B cell (primary cell): Measurements from ENCODE around the gene ZNF831. TPM values are rescaled to one million over a fixed set of nuclear protein-coding genes. Genes with fewer than 3 reads are reported as not detected.

Source experiments
- ATAC-seq: fragments of 200-7000 bp; cut with Tn5 transposase; one replicate; pipeline ENCODE4 v1.10.0; 2021; ENCODE audit warnings: low read depth, mild to moderate bottlenecking, moderate number of reproducible peaks, moderate library complexity
- CTCF ChIA-PET: fragments of 350-600 bp; sonication (Branson Sonifier 250); formaldehyde crosslinking; loops from one replicate; lab custom pipeline; 2021; ENCODE audit warnings: antibody characterized with exemption, inconsistent platforms; lab: Charles Lee
- POLR2A ChIA-PET: fragments of 350-600 bp; sonication (Branson Sonifier 250); formaldehyde crosslinking; loops from one replicate; lab custom pipeline; 2021; ENCODE audit warnings: antibody characterized with exemption; lab: Charles Lee
- DNase-seq: peaks from one replicate; pipeline ENCODE4 v3.0.0; 2013
- H2AFZ ChIP-seq: 2 replicates; pipeline ENCODE4 v1.6.1; 2012; ENCODE audit warnings: mild to moderate bottlenecking, low read depth, low read length; ENCODE audit not compliant: insufficient read depth, poor library complexity, severe bottlenecking
- H3K27ac ChIP-seq, 2 donors: 1 replicate in 1 of 2; 2 replicates in 1 of 2; pipeline ENCODE4 v1.5.1; 2012 to 2013; ENCODE audit warnings: low read length in 2 of 2, mild to moderate bottlenecking in 2 of 2, moderate library complexity in 1 of 2
- H3K27me3 ChIP-seq, 4 experiments: fragments of 200-600 bp in 1 of 4; sonication (generic) in 1 of 4; replicated peaks in 1 of 4; 1 replicate in 2 of 4; 2 replicates in 2 of 4; pipeline versions ENCODE4 v1.6.1 to v1.7.0; 2013 to 2016; ENCODE audit warnings: low read length in 3 of 4, mild to moderate bottlenecking in 2 of 4, mixed read lengths in 1 of 4, moderate library complexity in 1 of 4; ENCODE audit not compliant: insufficient read depth in 4 of 4, control insufficient read depth in 3 of 4; ENCODE audit errors: control extremely low read depth in 1 of 4
- H3K36me3 ChIP-seq, 2 experiments: replicated peaks in 1 of 2; 1 replicate in 1 of 2; 2 replicates in 1 of 2; pipeline versions ENCODE4 v1.6.1 to v1.7.1; 2013; ENCODE audit warnings: low read length in 1 of 2; ENCODE audit not compliant: insufficient read depth in 2 of 2, control insufficient read depth in 1 of 2; ENCODE audit errors: control extremely low read depth in 1 of 2, extremely low read depth in 1 of 2
- H3K4me1 ChIP-seq, 2 donors: fragments of 200-600 bp in 1 of 2; sonication (generic) in 1 of 2; 1 replicate in 1 of 2; 2 replicates in 1 of 2; pipeline versions ENCODE4 v1.5.1 to v1.6.1; 2013 to 2017; ENCODE audit warnings: low read length in 2 of 2; ENCODE audit not compliant: control insufficient read depth in 2 of 2, insufficient read depth in 2 of 2
- H3K4me2 ChIP-seq: replicated peaks from 2 replicates; pipeline ENCODE3; 2012; ENCODE audit warnings: mild to moderate bottlenecking, low read depth, low read length; ENCODE audit not compliant: poor library complexity, severe bottlenecking
- H3K4me3 ChIP-seq, 5 experiments: fragments of 200-600 bp in 1 of 5; sonication (generic) in 1 of 5; 1 replicate in 3 of 5; 2 replicates in 2 of 5; pipeline versions ENCODE4 v1.5.1 to v1.7.0; 2011 to 2016; ENCODE audit warnings: low read length in 4 of 5, mild to moderate bottlenecking in 4 of 5, low read depth in 2 of 5, control low read depth in 1 of 5, moderate library complexity in 1 of 5; ENCODE audit not compliant: insufficient read depth in 1 of 5; ENCODE audit errors: control extremely low read depth in 1 of 5, extremely low read depth in 1 of 5
- H3K79me2 ChIP-seq: fragments of 200-600 bp; sonication (generic); one replicate; pipeline ENCODE4 v1.6.0; 2016; ENCODE audit warnings: low read length; ENCODE audit not compliant: control insufficient read depth, insufficient read depth
- H3K9ac ChIP-seq: fragments of 200-600 bp; sonication (generic); 2 replicates; pipeline ENCODE4 v1.6.1; 2017; ENCODE audit warnings: mild to moderate bottlenecking, low read length, moderate library complexity
- H3K9me3 ChIP-seq, 3 donors: one replicate each; pipeline versions ENCODE4 v1.6.1 to v1.7.1; 2013; ENCODE audit warnings: low read length in 2 of 3; ENCODE audit not compliant: control insufficient read depth in 2 of 3, insufficient read depth in 1 of 3; ENCODE audit errors: control extremely low read depth in 1 of 3
- H4K20me1 ChIP-seq: 2 replicates; pipeline ENCODE4 v1.6.0; 2012; ENCODE audit warnings: mild to moderate bottlenecking, low read length; ENCODE audit not compliant: insufficient read depth, control insufficient read depth, poor library complexity, severe bottlenecking
- H3K27ac Mint-ChIP-seq: one replicate; pipeline ENCODE4 v1.8.0; 2021; ENCODE audit warnings: mixed read lengths
- H3K27me3 Mint-ChIP-seq: one replicate; pipeline ENCODE4 v1.8.0; 2021; ENCODE audit warnings: mixed read lengths
- H3K4me1 Mint-ChIP-seq: one replicate; pipeline ENCODE4 v1.8.0; 2021; ENCODE audit warnings: mixed read lengths
- H3K4me3 Mint-ChIP-seq: one replicate; pipeline ENCODE4 v1.8.0; 2021; ENCODE audit warnings: mixed read lengths
- H3K9me3 Mint-ChIP-seq: one replicate; pipeline ENCODE4 v1.8.0; 2022; ENCODE audit warnings: mixed read lengths; ENCODE audit not compliant: insufficient read depth
- EZH2 ChIP-seq: IDR thresholded peaks from 2 replicates; pipeline ENCODE4 v1.6.1; 2012; ENCODE audit warnings: borderline replicate concordance, low read depth, mild to moderate bottlenecking, moderate library complexity, low read length; ENCODE audit not compliant: insufficient read depth, poor library complexity, severe bottlenecking
- WGBS: methylation state at CpG from one replicate; pipeline ENCODE4 v1.1.5; 2013; ENCODE audit warnings: missing lambda C conversion rate; ENCODE audit not compliant: insufficient coverage; 5-methylcytosine and 5-hydroxymethylcytosine counted together
- intact Hi-C: fragments of 100-400 bp; cut with micrococcal nuclease; formaldehyde crosslinking; loops from one replicate; pipeline ENCODE4 v1.10.0; 2022
- polyA plus RNA-seq: library from polyadenylated mRNA; depleted of rRNA; stranded (reverse); fragments of >200 nt; gene quantifications from 2 replicates; pipeline ENCODE4 v1.2.3, GENCODE V29; 2012
- total RNA-seq, 2 donors: library from RNA; stranded (reverse); fragments of 120-200 nt in 1 of 2; gene quantifications; 1 replicate in 1 of 2; 2 replicates in 1 of 2; pipeline versions ENCODE4 v1.2.3 to v1.2.4, GENCODE V29; 2013 to 2022
- TF ChIP-seq, protein P1 (sequence below): fragments of 200-600 bp; IDR thresholded peaks from one replicate; pipeline ENCODE4 v1.8.0; 2022; ENCODE audit warnings: antibody characterized with exemption, mild to moderate bottlenecking

Gene ZNF831
- total and polyA plus RNA-seq, 2 donors (not counting 1 experiment from before 2014, with no cell fraction given) = 1.7 to 14.1 TPM

DNA sequence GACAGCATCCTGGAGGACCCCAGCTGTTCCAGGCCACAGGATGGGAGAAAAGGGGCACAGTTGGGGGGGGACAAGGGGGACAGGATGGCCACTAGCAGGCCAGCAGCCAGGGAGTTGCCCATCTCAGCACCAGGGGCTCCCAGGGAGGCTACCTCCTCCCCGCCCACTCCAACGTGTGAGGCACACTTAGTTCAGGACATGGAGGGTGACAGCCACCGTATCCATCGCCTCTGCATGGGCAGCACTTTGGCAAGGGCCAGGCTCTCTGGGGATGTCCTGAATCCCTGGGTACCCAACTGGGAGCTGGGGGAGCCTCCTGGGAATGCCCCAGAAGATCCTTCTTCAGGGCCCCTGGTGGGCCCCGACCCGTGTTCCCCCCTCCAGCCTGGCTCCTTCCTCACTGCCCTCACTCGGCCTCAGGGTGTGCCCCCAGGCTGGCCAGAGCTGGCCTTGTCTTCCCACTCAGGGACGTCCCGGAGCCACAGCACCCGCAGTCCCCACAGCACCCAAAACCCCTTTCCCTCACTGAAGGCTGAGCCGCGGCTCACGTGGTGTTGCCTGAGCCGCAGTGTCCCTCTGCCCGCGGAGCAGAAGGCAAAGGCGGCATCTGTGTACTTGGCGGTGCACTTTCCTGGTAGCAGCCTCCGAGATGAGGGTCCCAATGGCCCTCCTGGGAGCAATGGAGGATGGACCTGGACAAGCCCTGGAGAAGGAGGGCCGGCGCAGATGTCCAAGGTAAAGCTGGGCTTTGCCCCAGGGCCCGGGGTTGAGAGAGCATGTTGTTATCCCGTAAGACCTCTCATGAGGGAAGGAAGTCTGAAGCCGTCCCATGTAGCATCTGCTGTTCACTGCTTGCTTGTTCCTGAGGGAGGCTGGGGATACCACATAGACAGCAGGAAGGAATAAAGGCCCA, 30.7 kb downstream of the ZNF831 start:
- CTCF ChIA-PET = interaction anchor here (1.5 kb wide), 1 partner anchor 106 kb away, joined by 7 read pairs; no protein-coding TSS in a partner anchor
- H3K4me2 ChIP-seq = no peak overlapping the region
- peaks cover 6% of the 10 kb centered on the region for H3K79me2 ChIP-seq
- H3K36me3 ChIP-seq = peaks cover under 1 to 11% of the 10 kb centered on the region in 2 experiments
- DNase-seq (no peak), ATAC-seq (no peak)
- Mint-ChIP-seq H3K27ac (no peak overlapping the region), H3K4me3 (no peak overlapping the region), H3K9me3 (no peaks in the 10 kb centered on the region), H3K27me3 (no peaks in the 10 kb centered on the region), H3K4me1 (peaks cover 7% of the 10 kb centered on the region)
- TF ChIP-seq EZH2 = no peak
- TF ChIP-seq, protein P1, sequence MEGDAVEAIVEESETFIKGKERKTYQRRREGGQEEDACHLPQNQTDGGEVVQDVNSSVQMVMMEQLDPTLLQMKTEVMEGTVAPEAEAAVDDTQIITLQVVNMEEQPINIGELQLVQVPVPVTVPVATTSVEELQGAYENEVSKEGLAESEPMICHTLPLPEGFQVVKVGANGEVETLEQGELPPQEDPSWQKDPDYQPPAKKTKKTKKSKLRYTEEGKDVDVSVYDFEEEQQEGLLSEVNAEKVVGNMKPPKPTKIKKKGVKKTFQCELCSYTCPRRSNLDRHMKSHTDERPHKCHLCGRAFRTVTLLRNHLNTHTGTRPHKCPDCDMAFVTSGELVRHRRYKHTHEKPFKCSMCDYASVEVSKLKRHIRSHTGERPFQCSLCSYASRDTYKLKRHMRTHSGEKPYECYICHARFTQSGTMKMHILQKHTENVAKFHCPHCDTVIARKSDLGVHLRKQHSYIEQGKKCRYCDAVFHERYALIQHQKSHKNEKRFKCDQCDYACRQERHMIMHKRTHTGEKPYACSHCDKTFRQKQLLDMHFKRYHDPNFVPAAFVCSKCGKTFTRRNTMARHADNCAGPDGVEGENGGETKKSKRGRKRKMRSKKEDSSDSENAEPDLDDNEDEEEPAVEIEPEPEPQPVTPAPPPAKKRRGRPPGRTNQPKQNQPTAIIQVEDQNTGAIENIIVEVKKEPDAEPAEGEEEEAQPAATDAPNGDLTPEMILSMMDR = no peak
- H3K27me3 ChIP-seq = no peaks in the 10 kb centered on the region
- H3K27ac ChIP-seq = no peak overlapping the region
- peaks cover 0 to under 1% (median under 1%) of the 10 kb centered on the region in 3 donors for H3K9me3 ChIP-seq
- peaks cover 0 to 5% of the 10 kb centered on the region in 2 donors for H3K4me1 ChIP-seq
- H3K4me3 ChIP-seq = no peak overlapping the region
- H4K20me1 ChIP-seq = no peaks in the 10 kb centered on the region
- H3K9ac ChIP-seq = no peak overlapping the region
- H2AFZ ChIP-seq = no peak overlapping the region
- POLR2A ChIA-PET = no interaction called here
- 94% methylated on average over 22 of the region's 24 CpGs for WGBS
- intact Hi-C loops = no loop called here
